RKO (cell line): Measurements from ENCODE around the gene ABLIM2.
"Not testable (repeated sequence)": the region's sequence is repeated elsewhere in the genome, so short reads cannot be mapped to it uniquely, and the experiment has no call there.

Experiments used
- DNase-seq: peaks from one replicate; pipeline ENCODE4 v3.0.0-alpha.2; 2016; ENCODE audit warnings: low spot score

Gene ABLIM2

GRCh38 chr4:7939377-7940108 is 219.1 kb downstream of the ABLIM2 start, which contains the start of gene AFAP1:
AFAP1 (minus strand) TSS chr4:7939861; CDS start chr4:7872078, 67,783 bp downstream.
- DNase-seq: peak; percentile 81

DNA sequence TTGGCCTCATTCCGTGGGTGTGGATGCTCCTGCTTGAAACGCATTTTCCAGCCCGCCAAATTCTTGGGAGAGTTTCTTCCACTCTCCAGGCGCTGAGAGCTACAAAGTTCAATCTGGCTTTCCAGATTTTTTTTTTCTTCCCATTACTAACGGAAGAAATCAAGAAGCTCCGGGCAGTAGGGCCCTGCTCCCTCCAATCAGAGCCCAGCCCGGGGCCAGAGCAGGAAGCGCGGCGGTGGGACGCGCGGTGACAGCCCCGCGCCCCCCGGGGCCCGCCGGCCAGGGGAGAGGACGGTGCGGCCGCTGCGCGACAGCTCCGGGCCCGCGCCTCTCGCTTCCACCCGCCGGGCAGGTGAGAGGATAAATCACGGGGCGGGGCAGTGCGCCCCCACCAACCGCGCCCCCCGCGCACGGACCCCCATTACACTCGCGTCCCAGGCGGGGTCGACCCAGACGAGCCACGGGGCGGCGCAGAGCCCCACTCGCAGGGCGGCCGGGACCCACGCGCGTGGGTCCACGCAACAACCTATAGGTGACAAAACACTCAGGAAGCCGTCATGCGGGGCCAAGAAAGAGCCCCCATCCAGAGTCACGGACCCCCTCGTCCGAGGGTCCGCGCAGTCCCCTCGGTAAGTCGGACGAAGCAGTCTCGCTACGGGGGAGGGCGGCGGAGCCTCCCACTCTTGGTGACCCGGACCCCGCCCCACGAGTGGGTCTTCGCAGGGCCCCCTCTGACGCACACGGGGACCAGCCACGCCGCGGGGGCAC is 219.8 kb downstream of the ABLIM2 start:
- no peak for DNase-seq

DNA sequence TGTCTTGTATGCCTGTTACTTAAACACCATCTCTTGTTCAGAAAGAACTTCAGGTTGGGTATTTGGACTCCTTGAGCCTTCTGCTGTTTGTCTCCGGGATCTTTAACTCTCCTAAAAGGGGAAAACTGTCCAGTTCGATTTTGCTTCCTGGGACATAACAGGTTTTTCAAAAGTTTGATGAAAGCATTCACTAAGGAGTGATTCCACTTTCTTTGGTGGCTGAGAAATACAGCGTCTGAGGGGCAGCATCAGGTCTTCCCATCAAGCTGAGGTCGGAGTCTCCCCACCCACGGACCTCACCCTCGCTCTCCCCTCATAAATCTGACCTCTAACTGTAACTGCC is 220.4 kb downstream of the ABLIM2 start:
- no peak for DNase-seq

DNA sequence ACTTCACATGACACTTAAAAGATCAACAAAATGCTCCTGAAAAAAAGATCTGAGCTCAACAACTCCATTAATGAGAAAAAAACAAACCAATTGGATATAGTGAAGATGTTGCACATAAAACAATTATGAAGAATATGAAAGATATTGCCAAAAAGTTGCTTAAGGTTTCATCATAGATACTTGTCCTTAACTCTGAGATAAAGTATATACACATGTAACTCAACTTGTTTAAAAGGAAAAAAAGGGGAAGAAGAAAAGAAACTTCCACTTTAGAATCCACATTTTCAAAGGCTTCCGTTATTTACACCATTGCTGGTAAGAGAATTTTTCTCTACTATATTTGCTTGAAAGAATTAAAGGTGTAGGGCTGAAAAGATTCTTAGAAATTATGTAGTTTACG is 221.6 kb downstream of the ABLIM2 start:
- DNase-seq: no peak

DNA sequence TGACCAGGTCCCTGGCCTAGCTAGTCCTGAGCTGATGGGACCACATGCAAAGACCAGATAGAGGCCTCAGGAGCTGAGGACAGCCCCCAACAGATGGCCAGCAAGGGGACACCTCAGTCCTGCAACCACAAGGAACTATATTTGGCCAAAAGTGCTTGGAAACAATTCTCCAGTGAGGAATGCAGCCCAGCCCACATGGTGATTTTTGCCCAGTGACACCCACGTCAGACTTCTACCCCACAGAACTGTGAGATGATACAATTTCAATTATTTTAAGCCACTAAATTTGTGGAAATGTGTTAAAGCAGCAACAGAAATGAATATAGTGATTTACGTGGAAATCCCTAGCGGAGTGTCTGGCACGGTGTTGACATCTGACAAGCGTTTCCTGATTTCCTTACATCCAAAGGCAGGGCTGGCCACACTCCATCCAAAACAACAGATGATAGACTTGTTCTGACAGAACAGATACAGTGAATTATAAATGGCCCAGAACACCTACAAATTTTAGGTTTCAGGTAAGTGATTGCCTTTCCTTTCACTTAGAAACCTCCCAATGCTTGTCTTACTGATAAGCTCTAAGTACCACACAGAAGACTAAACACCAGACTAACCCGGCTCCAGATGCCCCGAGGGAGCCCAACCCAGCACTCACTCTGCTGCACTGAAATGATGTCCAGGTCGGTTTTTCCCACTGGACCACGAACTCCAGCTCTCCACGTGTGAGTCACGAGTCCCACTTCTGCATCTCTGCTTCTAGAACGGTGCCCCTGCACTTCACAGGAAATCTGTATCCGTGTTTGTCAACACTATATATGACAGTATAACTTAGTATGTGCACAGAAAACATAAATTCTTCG is 224.7 kb downstream of the ABLIM2 start:
- DNase-seq: no peak

DNA sequence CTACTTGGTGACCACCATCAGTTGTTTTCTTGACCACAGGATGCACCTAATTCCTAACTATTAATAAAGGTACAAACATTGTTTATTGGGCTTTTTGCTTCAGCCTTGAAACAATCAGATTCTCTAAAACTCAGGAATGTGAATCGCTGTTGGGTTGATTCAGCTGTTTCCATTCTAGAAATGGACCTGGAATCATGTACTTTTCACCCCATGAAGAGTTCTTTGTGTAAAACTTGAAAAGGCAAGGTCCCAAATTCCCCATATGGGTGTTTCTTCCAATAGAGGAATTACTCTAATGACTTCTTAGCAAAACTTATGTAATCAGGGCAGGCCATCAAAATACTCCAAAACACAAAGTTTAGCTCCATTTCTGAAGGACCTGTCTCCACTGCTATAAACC is 226.3 kb downstream of the ABLIM2 start:
- DNase-seq: no peak

DNA sequence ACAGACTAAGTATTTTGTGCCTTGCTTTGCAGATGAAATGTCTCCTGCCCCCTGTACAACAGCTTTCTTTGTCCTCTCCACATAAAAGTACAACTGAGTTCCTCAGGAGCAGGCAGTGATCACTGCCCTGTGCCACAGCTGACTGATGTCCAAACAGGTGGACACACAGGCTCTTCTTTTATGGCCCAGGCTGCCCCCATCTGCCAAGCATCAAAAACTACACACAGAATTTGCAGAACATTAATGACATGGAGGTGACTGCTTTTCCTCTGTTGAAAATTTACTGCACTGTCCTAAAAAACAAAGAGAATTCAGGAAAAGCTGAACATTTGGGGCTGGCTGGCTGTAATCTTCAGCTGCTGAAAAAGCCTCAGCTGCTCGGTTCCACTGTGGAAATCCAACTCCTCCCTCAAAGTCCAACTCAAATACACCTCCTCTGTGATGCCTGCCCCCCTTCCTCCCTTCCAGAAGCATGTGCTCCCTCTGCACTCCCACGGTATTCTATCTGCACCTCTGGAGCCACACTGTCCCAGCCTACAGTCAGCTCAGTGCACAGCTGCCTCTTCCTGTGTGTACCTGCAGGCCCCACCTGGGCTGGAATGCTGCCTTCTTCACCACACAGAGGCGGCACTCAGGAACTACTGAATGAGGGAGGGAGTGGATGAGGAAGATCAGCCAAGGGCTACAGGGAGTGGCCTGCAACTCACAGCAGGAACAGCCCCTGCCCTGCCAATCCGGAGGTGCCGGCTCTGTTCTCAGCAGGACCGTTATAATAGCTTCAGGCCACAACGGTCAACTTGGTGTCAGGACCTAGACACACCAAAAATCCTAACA is 229.3 kb downstream of the ABLIM2 start:
- DNase-seq: no peak

DNA sequence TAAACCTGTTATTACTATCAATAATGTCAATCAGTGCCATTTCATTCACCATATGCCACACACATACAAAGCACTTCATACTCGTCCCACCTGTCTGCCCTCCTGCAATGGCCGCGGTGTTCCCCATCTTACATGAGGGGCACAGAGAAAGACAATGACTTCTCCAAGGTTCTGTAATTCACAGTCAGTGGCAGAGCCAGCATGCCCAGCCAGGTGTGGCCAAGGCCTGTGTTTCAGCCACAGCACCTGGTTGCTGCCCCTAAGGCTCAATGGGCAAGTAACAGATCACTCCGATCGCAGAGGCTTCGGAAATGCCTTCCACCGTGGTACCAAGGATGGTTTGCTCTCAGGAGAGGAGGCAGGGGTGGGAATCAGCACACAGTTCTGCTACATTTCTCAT is 229.9 kb downstream of the ABLIM2 start:
- no peak for DNase-seq

DNA sequence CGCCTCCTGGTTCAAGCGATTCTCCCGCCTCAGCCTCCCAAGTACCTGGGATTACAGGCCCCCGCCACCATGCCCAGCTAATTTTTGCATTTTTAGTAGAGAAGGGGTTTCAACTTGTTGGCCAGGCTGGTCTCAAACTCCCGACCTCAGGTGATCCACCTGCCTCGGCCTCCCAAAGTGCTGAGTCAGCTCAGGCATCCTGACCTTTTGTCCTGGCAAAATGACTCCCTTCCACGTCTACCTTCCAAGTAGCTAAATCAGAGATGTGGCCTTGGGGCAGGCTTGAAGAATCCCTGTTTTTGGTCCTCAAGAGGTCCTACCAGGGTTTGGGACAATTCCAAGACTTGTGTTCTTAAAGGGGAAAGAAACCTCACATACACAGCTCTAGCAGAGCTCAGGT is 231.8 kb downstream of the ABLIM2 start:
- no peak for DNase-seq

DNA sequence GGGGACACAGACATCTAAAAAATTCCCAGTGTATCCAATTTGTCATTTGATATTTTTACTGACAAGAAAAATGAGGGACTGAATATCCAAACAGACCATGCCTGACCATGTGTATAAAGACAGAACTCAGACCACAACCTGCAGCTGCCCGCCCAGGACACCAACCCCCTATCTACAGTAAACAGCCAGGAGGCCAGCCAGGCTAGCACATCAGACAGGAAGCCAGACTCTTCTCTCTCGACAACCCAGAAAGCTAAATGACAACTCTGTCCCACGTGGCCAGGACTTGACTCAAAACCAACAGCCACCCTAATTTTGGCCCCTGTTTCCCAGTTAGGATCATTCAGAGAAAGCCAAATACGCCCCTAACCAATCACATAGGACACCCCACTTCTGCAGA is 234.0 kb downstream of the ABLIM2 start:
- DNase-seq: no peak

DNA sequence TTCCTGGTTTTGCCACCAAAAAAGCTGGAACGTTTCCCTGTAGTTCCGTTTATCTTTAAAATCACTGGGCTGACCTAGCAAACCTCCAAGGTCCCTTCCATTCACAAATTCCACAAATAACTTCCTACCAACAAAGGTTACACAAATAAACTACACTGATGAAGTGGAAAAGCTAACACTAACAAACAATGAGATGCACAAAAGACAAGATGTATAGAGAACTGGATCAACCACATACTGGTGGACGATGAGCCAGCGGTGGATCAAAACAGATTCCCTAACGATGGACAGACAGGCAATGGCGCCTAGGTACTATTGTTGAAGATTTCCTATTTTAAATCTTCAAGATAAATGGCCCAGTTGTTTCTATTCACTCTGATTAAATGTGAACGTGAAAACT is 234.4 kb downstream of the ABLIM2 start:
- DNase-seq: no peak

DNA sequence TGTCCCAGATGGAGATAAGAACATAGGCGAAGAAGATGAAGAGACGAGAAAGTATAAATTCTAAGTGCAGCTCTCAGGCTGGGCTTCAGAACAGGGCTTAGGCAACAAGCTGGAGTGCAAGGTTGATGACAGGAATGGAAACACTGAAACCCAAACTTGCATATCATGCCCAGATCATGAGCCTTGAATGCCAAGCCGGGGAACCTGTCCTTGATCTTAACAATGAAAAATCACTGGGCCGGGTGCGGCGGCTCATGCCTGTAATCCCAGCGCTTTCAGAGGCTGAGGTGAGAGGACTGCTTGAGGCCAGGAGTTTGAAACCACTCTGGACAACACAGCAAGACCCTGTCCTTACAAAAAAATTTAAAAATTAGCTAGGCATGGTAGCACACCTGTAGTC is 236.1 kb downstream of the ABLIM2 start:
- DNase-seq: no peak

DNA sequence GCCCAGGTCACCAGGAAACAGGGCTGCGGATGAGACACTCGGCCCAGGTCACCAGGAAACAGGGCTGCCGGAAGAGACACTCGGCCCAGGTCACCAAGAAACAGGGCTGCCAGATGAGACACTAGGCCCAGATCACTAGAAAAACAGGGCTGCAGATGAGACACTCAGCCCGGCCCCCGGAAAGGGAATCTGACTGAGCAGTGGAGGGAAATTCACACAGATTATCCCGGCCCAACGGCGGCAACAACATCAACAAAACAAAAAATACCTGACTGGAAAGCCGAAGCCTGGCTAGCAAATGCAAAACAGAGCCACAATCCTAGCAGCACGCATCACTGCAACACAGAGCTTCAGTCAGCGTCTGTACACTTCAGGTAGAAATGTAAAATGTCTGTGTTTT is 239.6 kb downstream of the ABLIM2 start:
- no peak for DNase-seq

DNA sequence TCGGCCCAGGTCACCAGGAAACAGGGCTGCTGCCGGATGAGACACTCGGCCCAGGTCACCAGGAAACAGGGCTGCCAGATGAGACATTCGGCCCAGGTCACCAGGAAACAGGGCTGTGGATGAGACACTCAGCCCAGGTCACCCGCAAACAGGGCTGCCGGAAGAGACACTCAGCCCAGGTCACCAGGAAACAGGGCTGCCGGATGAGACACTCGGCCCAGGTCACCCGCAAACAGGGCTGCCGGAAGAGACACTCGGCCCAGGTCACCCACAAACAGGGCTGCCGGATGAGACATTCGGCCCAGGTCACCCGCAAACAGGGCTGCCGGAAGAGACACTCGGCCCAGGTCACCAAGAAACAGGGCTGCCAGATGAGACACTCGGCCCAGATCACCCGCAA is 240.4 kb downstream of the ABLIM2 start:
- not testable (repeated sequence) for DNase-seq

- no peak for DNase-seq
Observed at GRCh38 chr4:7917669-7918068, 240.9 kb downstream of the ABLIM2 start.

DNA sequence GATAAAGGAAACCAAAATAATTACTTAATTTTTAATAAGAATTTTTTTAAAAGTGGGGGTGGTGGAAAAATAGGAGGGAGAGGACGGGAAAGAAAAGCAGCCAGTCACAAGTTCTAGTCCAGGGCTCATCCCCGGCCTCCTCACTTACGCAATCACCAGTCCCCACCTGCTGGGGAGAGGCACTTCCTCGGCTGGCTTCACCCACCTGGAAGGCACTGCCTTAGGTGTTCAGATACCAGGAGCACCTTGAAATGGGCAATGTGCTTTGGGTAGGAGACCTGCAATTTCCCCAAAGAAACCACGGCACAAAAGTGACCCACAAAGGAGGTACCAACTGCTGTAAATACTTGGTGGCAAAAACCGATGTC is 242.8 kb downstream of the ABLIM2 start:
- no peak for DNase-seq
